LoVo (cell line): Measurements from ENCODE around the gene VCY1B.
"Not testable (repeated sequence)": the region's sequence is repeated elsewhere in the genome, so short reads cannot be mapped to it uniquely, and the experiment has no call there.

Experiments used
- DNase-seq: peaks from one replicate; pipeline ENCODE4 v3.0.0-alpha.2; 2016; ENCODE audit warnings: low spot score

VCY1B gene

GRCh38 chrY:14055927-14056326, at the start of gene VCY1B:
TSS of gene VCY1B (plus strand) at chrY:14056227. CDS start at chrY:14056290, 63 bp downstream.
- DNase-seq: not testable (repeated sequence)

GRCh38 chrY:14011916-14012315, 44.1 kb upstream of the VCY1B start:
- not testable (repeated sequence) for DNase-seq

GRCh38 chrY:14030395-14030794, 25.6 kb upstream of the VCY1B start:
- not testable (repeated sequence) for DNase-seq

GRCh38 chrY:14085877-14086276, 29.9 kb downstream of the VCY1B start:
- DNase-seq: no peak
